Activated CD8-positive, alpha-beta memory T cell treated with anti-CD3 and anti-CD28 coated beads for 24 hours (primary cell): ENCODE measurements around the gene LGMN.

Experiments used
- DNase-seq: peaks from one replicate; pipeline ENCODE4 v3.0.0-alpha.2; 2020

The LGMN gene

DNA sequence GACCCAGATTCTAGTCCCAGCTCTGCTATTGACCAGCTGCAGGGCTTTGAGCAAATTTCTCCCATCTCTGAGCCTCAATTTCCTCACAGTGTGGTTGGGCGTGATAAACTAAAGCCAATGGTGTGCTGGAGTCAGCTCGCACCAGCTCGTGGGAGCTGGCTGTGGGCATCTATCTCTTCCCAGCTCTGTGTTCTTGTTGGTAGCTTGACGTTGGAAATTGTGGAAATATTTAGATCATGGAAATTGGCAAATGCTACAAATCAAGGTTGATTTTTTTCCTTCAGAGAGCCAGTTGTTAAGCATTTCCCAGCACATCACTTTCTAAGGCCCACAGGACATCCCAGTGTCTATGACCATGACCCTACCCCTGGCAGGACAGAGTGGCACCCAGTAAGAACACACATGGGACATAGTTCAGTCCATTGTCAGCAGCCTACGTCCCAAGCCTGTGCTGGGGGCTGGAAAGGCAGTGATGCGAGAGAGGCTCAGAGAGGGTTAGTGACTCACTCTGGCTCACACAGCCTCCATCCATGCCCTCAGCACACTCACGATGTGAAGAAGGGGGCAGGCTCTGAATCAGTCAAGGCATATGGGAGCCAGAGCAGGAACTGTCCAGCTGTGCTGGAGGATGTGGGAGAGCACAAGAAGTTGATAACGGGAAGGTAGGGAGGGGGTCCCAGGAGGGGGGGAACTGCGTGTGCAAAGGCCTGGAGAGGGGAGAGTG, 77.6 kb downstream of the LGMN start:
- no peak for DNase-seq

DNA sequence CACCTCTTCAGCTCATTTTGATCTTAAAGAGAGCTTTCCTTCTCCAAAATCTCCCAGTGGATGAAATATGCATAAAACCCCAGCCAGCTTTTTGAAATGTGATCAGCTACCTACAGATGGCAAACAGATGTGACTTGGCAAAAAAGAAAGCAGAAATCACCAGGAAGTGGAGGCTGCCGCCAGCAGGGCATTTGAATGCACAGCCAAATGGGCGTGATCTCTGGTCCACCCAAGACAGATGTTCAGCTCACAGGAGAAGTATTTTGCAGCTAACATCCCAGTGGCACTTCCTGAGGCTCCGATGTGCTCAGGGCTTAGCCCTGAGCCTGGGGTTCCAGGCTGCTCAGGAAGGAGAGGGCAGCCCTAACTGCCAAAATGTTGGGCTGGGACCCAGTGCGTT, 78.3 kb downstream of the LGMN start:
- DNase-seq, result no peak

DNA sequence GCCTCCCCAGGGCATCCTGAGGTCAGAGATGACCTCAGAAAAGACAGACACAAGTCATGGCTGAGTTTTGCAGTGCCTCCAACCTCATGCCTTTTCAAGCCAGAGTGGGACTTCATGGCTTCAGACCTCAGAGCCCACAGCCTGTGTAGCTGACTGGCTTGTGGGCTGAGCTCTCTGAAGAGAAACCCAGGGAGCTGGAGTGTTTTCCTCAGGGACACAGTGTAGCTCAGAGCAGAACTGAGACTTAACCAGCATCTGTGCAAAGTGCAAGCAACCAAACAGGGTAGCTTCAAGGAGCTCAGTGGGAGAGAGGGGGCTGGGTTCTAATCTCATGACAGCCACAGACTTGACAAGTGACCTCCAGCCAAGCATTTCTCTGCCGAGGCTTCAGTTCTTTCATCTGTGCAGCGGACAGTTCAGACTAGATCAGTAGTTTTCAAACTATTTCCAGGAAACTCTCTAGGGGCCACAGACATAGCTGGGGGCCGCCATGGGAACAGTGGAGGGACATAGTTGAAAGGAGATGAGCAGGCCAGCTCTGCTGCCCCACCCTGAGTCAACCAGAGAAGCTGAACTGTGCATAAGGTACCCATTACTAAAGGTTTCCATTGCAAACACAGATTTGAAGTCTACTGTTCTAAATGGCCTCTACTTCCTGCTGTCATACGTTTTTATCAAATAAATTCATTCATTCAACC, 80.0 kb downstream of the LGMN start:
- DNase-seq, result no peak

- no peak for DNase-seq
These were observed 82.2 kb downstream of the LGMN start for GRCh38 chr14:92666251-92666650.

DNA sequence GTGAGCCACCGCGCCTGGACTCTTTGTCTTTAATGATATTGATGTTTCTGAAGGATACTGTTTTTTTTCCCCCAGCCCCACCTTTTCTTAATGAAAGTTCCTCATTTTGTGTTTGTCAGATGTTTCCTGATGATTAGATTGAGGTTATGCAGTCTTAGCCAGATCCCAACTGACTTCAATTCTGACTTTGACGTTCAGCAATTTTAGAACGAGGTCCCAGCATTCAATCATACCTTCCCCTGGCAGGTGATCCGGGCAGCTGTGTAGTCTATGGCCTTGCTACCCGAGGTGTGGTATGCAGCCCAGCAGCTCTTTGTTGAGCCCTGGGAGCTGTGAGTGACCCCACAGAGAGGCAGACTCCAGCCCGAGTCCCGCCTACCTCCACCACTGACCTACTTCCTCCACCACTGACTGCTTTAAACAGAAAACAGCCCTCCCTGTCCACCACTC, 82.7 kb downstream of the LGMN start:
- DNase-seq, result no peak

GRCh38 chr14:92663049-92663448, 85.4 kb downstream of the LGMN start:
- DNase-seq, result no peak

GRCh38 chr14:92660571-92660970, 87.9 kb downstream of the LGMN start:
- no peak for DNase-seq

DNA sequence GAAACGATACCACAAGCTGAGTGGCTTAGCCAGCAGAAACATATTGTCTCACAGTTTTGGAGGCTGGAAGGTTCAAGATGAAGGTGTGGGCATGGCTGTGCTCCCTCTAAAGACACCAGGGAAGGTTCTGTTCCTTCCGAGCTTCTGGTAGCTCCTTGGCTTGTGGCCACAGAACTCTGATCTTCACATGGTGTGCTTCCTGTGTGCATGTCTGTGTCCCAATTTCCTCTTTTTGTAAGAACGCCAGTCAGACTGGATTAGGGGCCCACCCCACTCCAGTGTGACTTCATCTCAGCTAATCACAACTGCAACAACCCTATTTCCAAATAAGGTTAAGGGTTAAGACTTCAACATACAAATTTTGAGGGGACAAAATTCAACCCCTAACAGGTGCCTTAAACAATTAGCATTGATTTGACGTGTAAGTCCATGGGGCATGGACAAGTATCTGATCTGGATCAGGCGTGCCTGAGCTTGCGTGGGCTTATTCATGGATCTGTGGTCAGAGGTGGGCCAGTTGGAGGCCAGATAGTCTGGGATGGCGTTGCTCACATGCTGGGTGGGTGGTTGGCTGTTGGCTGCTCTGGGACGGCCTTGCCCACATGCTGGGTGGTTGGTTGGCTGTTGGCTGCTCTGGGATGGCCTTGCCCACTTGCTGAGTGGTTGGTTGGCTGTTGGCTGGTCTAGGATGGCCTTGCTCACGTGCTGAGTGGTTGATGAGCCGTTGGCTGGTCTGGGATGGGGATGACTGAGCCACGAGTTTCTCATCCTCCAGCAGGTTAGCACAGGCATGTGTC, 88.5 kb downstream of the LGMN start:
- DNase-seq, result no peak

DNA sequence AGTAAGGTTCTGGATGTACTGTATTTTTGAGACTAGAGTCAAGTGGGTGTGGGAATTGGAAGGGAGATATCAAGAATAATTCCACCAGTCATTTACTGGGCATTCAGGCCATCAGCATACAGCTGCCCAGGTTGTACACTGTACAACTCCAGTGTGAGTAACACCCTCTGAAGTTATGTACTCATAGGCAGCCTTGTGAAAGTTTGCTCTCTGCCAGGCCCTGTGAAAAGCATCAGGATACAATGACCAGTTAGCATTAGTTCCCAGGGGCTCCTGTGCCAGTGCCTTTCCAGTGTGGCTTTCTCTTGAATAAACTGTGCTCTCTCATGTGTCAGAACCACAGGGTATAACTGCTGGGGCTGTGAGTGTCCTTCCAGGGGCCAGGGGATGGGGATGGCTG, 89.7 kb downstream of the LGMN start:
- no peak for DNase-seq

DNA sequence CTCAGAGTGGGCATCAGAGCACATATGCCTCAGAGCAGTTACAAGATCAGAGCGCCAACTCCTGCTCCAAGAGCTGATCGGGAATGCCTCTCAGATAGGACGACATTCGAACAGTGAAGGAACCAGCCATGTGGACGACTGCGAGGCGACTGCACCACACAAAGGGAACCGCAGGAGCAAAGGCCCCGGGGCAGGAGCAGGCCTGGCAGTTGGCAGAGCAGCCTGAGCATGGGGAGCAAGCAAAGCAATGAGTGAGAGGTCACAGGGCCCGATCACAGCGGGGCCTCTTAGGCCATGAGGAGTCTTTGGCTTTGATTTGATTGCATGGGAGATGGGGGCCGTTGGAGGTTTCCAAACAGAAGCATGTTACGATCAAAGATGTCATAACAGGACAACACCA, 90.3 kb downstream of the LGMN start:
- DNase-seq, result no peak

DNA sequence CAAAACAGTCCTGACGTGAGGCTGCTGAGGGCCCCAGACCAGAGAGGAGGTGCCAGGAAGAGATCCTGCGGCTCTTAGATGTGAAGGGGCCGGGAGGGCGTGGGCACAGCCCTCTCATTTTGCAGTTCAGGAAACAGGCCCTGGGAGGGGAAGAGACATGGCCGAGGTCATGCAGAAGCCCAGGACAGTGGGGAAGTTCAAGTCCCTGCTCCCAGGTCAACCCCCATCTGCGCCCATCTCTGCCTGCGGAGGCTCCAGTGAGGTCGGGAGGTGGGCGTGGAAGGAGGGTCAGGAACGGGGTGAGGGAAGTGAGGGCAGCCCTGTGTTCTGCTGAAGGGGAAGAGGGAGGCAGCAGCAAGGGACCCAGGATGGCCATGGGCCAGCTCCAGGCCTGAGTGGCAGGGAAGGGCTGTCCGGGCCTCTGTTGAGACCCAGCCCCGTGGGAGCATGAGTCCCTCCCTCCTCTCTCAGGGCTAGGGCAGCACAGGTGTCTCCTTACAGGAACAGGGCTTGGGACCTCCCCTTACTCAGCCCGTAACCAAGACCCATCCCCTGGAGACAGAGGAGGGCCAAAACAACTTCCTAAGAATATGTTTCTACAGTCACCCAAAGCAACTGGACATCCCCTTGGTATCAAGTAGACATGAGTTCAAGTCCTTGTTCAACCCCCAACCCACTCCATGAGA, 90.8 kb downstream of the LGMN start:
- DNase-seq, result no peak

DNA sequence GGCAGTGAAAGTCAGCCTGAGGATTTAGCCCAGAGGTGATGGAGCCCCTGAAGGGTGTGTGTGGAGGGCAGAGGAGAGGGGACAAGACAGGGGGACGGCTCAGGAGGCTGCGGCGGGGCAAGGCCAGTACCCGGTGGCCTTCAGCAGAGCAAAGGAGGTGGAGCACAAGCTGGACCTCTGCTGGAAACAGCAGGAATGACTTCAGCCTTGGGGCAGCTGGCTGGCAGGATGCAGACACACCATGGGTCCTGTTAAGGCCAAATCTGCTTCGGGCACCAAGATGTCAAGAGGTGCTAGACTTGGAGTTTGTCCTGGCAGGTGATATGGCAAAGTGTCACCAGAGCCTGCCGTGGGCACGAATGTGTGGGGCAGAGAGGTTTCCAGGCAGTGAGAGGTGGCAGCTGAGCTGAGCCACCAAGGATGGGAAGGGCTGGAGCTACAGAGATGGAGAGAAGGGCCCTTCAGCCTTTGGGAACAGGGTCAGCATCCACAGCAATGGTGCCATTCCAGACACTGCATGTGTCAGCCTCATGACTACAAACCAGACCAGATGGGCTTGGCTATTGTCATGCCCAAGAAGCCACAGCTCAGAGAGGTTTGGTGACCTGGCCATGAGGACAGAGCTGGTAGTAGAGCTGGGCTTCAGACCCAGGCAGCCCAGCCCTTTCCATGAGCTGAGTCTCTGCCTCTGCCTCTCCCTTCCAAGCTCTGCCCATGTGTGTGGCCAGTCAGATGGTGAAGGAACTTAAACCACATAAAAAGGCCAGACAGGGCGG, 91.9 kb downstream of the LGMN start:
- no peak for DNase-seq

DNA sequence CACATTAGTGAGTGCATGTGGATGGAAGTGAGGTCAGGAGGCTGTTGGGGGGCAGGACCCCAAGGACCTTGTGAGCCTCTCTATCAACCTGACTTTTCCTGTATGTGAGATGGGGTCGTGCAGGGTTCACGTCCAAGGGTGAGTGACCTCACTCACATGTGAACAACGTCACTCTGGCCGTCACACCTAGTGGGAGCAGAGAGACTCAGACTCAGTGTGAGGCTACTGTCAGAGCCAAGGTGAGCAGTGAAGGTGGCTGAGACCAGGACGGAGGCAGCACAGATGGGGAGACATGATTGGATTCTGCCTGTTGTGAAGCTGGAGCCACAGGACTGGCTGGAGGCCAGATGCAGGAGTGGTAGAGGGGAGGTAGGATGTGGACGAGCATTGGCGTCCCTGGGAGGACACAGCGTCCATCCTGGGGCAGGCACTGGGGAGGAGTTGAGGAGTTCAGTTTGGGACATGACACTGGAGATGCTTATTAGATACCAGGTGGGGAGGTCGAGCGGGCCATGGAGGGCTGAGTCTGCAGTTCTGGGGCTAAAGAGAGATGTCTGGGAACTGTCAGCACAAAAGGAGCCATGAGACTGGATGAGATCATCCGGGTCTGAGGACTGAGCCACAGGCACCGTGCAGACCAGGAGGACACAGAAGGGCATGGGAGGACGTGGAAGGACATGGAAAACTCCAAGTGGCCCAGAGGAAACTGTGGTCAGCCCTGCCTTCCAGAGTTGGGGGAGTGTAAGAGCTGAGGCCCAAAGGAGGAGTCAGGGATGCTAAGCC, 92.8 kb downstream of the LGMN start:
- no peak for DNase-seq

- no peak for DNase-seq
These were observed 94.1 kb downstream of the LGMN start for GRCh38 chr14:92654239-92654901.
